SK-N-SH treated with all-trans-retinoic acid at 6 μM for 48 hours (cell line): Measurements from ENCODE around the gene PDGFB.

Source experiments
- ARNTL ChIP-seq: fragments of 450-650 bp; formaldehyde crosslinking; IDR thresholded peaks from 2 replicates; pipeline ENCODE4 v1.5.0; 2020; ENCODE audit warnings: low read depth, mild to moderate bottlenecking, moderate library complexity, borderline replicate concordance
- CREB5 ChIP-seq: fragments of 250-450 bp; sonication (Bioruptor Pico); IDR thresholded peaks from 2 replicates; pipeline ENCODE4 v1.5.1; 2020; ENCODE audit warnings: low read depth, mild to moderate bottlenecking, moderate library complexity
- POU6F1 ChIP-seq: fragments of 250-450 bp; sonication (Bioruptor Pico); IDR thresholded peaks from 2 replicates; pipeline ENCODE4 v1.8.0; 2021; ENCODE audit warnings: low read depth, mild to moderate bottlenecking, moderate library complexity, borderline replicate concordance
- RARB ChIP-seq: fragments of 250-450 bp; sonication (Bioruptor Pico); IDR thresholded peaks from 2 replicates; pipeline ENCODE4 v1.8.0; 2021; ENCODE audit warnings: mild to moderate bottlenecking, moderate library complexity
- ZFP3 ChIP-seq: fragments of 250-450 bp; sonication (Bioruptor Pico); IDR thresholded peaks from 2 replicates; pipeline ENCODE4 v1.5.0; 2020; ENCODE audit warnings: mild to moderate bottlenecking, moderate library complexity
- ZFP30 ChIP-seq: fragments of 450-650 bp; formaldehyde crosslinking; IDR thresholded peaks from 2 replicates; pipeline ENCODE4 v1.5.0; 2022; ENCODE audit warnings: mild to moderate bottlenecking, moderate library complexity

GRCh38 chr22:39244136-39244495 is 666 bp downstream of the PDGFB start:
- no peak for TF ChIP-seq ARNTL (CRISPR knock-in tag)
- TF ChIP-seq POU6F1: no peak
- TF ChIP-seq ZFP30 (CRISPR knock-in tag): no peak
- no peak for TF ChIP-seq CREB5 (CRISPR knock-in tag)
- TF ChIP-seq RARB (CRISPR knock-in tag): no peak
- TF ChIP-seq ZFP3 (CRISPR knock-in tag): no peak
